HepG2 (cell line): ENCODE data around the gene DDX3Y. TPM values are rescaled to one million over a fixed set of nuclear protein-coding genes. Genes with fewer than 3 reads are reported as not detected.
A peak's percentile ranks its signal among the peaks of the same experiment; 100 is the strongest.

Source experiments
- ARID3A ChIP-seq: IDR thresholded peaks from 2 replicates; pipeline ENCODE4 v1.6.1; 2012; ENCODE audit warnings: low read depth, low read length, improper control_type of control experiment
- ARNTL ChIP-seq: sonication (generic); formaldehyde crosslinking; IDR thresholded peaks from 2 replicates; pipeline ENCODE4 v1.4.0; 2020; ENCODE audit warnings: mild to moderate bottlenecking, missing genetic modification reagents
- ATF5 ChIP-seq: sonication (generic); formaldehyde crosslinking; IDR thresholded peaks from 2 replicates; pipeline ENCODE4 v1.4.0; 2020; ENCODE audit warnings: mild to moderate bottlenecking, low read depth, missing genetic modification reagents
- ELF1 ChIP-seq: sonication (generic); formaldehyde crosslinking; IDR thresholded peaks from 2 replicates; pipeline ENCODE4 v1.4.0; 2020; ENCODE audit warnings: missing genetic modification reagents
- ETV5 ChIP-seq: IDR thresholded peaks from 2 replicates; pipeline ENCODE4 v1.6.1; 2018; ENCODE audit warnings: missing biosample characterization, missing genetic modification reagents, inconsistent platforms, borderline replicate concordance
- GATAD1 ChIP-seq: IDR thresholded peaks from 2 replicates; pipeline ENCODE4 v1.6.1; 2016; ENCODE audit warnings: missing genetic modification reagents, missing compliant biosample characterization
- GMEB1 ChIP-seq: sonication (generic); formaldehyde crosslinking; IDR thresholded peaks from 2 replicates; pipeline ENCODE4 v1.5.1; 2020; ENCODE audit warnings: missing genetic modification reagents, mild to moderate bottlenecking, borderline replicate concordance
- HMG20B ChIP-seq: conservative IDR thresholded peaks from 2 replicates; pipeline ENCODE4 v1.6.1; 2016; ENCODE audit warnings: missing genetic modification reagents, missing compliant biosample characterization
- ISX ChIP-seq: sonication (generic); formaldehyde crosslinking; conservative IDR thresholded peaks from 2 replicates; pipeline ENCODE4 v1.5.0; 2020; ENCODE audit warnings: missing genetic modification reagents
- KDM5A ChIP-seq: fragments of 200-600 bp; sonication (generic); IDR thresholded peaks from 2 replicates; pipeline ENCODE4 v1.7.0; 2018; ENCODE audit warnings: antibody characterized with exemption, mild to moderate bottlenecking, low read length, borderline replicate concordance
- KLF9 ChIP-seq: IDR thresholded peaks from 2 replicates; pipeline ENCODE4 v1.6.1; 2016; ENCODE audit warnings: low read depth
- MED13 ChIP-seq: sonication (generic); formaldehyde crosslinking; IDR thresholded peaks from 2 replicates; pipeline ENCODE4 v1.5.0; 2020; ENCODE audit warnings: missing genetic modification reagents
- MXI1 ChIP-seq: IDR thresholded peaks from 3 replicates; pipeline ENCODE4 v1.6.1; 2012; ENCODE audit warnings: low read depth, low read length, inconsistent platforms, borderline replicate concordance
- NFE2L1 ChIP-seq: sonication (generic); formaldehyde crosslinking; IDR thresholded peaks from 2 replicates; pipeline ENCODE4 v1.4.0; 2020; ENCODE audit warnings: missing genetic modification reagents, mild to moderate bottlenecking, borderline replicate concordance
- PREB ChIP-seq: sonication (generic); formaldehyde crosslinking; IDR thresholded peaks from 2 replicates; pipeline ENCODE4 v1.4.0; 2020; ENCODE audit warnings: missing genetic modification reagents
- SALL2 ChIP-seq: sonication (generic); formaldehyde crosslinking; IDR thresholded peaks from 2 replicates; pipeline ENCODE4 v1.8.1; 2023; ENCODE audit warnings: mild to moderate bottlenecking, missing genetic modification reagents, inconsistent platforms
- SAP130 ChIP-seq: IDR thresholded peaks from 2 replicates; pipeline ENCODE4 v1.6.1; 2016; ENCODE audit warnings: low read depth
- SATB2 ChIP-seq: sonication (generic); formaldehyde crosslinking; IDR thresholded peaks from 2 replicates; pipeline ENCODE4 v1.5.0; 2020; ENCODE audit warnings: missing genetic modification reagents
- THAP11 ChIP-seq: IDR thresholded peaks from 2 replicates; pipeline ENCODE4 v1.6.1; 2016; ENCODE audit warnings: missing biosample characterization, missing genetic modification reagents
- ZNF337 ChIP-seq: sonication (generic); formaldehyde crosslinking; IDR thresholded peaks from 2 replicates; pipeline ENCODE4 v1.5.1; 2020; ENCODE audit warnings: missing genetic modification reagents, low read depth, mild to moderate bottlenecking, borderline replicate concordance
- ZNF687 ChIP-seq: sonication (generic); formaldehyde crosslinking; IDR thresholded peaks from 2 replicates; pipeline ENCODE4 v1.5.1; 2020; ENCODE audit warnings: mild to moderate bottlenecking, missing genetic modification reagents, moderate library complexity
- ZNF891 ChIP-seq: sonication (generic); formaldehyde crosslinking; IDR thresholded peaks from 2 replicates; pipeline ENCODE4 v1.5.0; 2020; ENCODE audit warnings: mild to moderate bottlenecking, missing genetic modification reagents
- polyA plus RNA-seq, 8 experiments: library from polyadenylated mRNA; depleted of rRNA in 3 of 8; stranded (reverse) in 7 of 8; unstranded in 1 of 8; fragments of >200 nt; fragmentation: Illumina TruSeq in 4 of 8; extraction: Trizol in 4 of 8; gene quantifications; 2 replicates each; pipeline versions ENCODE4 v1.2.1 to v1.2.3, GENCODE V29; 2011 to 2016; ENCODE audit warnings: low read depth in 4 of 8, missing spikeins in 1 of 8, mixed read lengths in 1 of 8; ENCODE audit not compliant: insufficient read depth in 1 of 8
- total RNA-seq, 5 experiments: library from RNA; depleted of rRNA; stranded (reverse); fragments of >200 nt; fragmentation: Illumina TruSeq; extraction: Trizol; gene quantifications; 2 replicates each; pipeline ENCODE4 v1.2.3, GENCODE V29; 2016; ENCODE audit warnings: low read depth in 1 of 5

DDX3Y gene
- total and polyA plus RNA-seq, 2 of the 13 experiments (the other 11 are each of a cell fraction or from before 2014, with no cell fraction given), result 112 to 113 TPM

- peak; percentile 62 for TF ChIP-seq ZNF687 (CRISPR knock-in tag)
- TF ChIP-seq MED13, result no peak
- no peak for TF ChIP-seq ATF5 (CRISPR knock-in tag)
- TF ChIP-seq KDM5A, result peak; percentile 47; the same call in 1 of the 2 replicates
- no peak for TF ChIP-seq SALL2 (CRISPR knock-in tag)
- TF ChIP-seq ARNTL, result no peak
- no peak for TF ChIP-seq GMEB1 (CRISPR knock-in tag)
- TF ChIP-seq THAP11 (CRISPR knock-in tag), result peak; percentile 35; the same call in 1 of the 2 replicates
- TF ChIP-seq ZNF891 (CRISPR knock-in tag), result no peak
- no peak for TF ChIP-seq PREB
- peak; percentile 65 for TF ChIP-seq GATAD1 (CRISPR knock-in tag)
- TF ChIP-seq ARID3A, result no peak
- TF ChIP-seq KLF9 (CRISPR knock-in tag), result no peak
- 0 out of 2 replicates have a peak, but pooled peaks have one; percentile 31 for TF ChIP-seq ELF1 (CRISPR knock-in tag)
- no peak for TF ChIP-seq ZNF337 (CRISPR knock-in tag)
- TF ChIP-seq HMG20B (CRISPR knock-in tag), result no peak
- no peak for TF ChIP-seq NFE2L1 (CRISPR knock-in tag)
- peak; percentile 64; the same call in 1 of the 2 replicates for TF ChIP-seq SAP130 (CRISPR knock-in tag)
- peak; percentile 65; the same call in 1 of the 3 replicates for TF ChIP-seq MXI1
- no peak for TF ChIP-seq ISX (CRISPR knock-in tag)
- TF ChIP-seq ETV5 (CRISPR knock-in tag), result peak; percentile 54; the same call in 1 of the 2 replicates
- TF ChIP-seq SATB2 (CRISPR knock-in tag), result no peak
These were observed 827 bp downstream of the DDX3Y start (continued) for GRCh38 chrY:12905517-12905872.
